ENCODE measurements around the gene TOMM40. TPM values are rescaled to one million over a fixed set of nuclear protein-coding genes. Genes with fewer than 3 reads are reported as not detected.
A peak's percentile ranks its signal among the peaks of the same experiment; 100 is the strongest.
"Not testable (repeated sequence)": the region's sequence is repeated elsewhere in the genome, so short reads cannot be mapped to it uniquely, and the experiment has no call there.

Gene TOMM40
- total RNA-seq, 2 experiments from 2014 or later = 46.6 to 47.4 TPM

- peaks cover 4% of the 10 kb centered on the region for H3K4me1 Mint-ChIP-seq
- H3K9me3 Mint-ChIP-seq = no peaks in the 10 kb centered on the region
- DNase-seq = no peak
- ChIA-PET CTCF (no interaction called here), POLR2A (no interaction called here)
- no peak overlapping the region for H3K4me3 Mint-ChIP-seq
- no peaks in the 10 kb centered on the region for H3K27me3 Mint-ChIP-seq
- H3K27ac Mint-ChIP-seq = no peak overlapping the region
- no peaks in the 10 kb centered on the region for H3K36me3 Mint-ChIP-seq (ENCODE audit: low read depth)
Measured at GRCh38 chr19:44878120-44878865, 12.8 kb upstream of the TOMM40 start.

GRCh38 chr19:44879309-44880065, 11.6 kb upstream of the TOMM40 start:
- DNase-seq = no peak
- H3K9me3 Mint-ChIP-seq = no peaks in the 10 kb centered on the region

GRCh38 chr19:44882063-44882462, 9.0 kb upstream of the TOMM40 start:
- no peaks in the 10 kb centered on the region for H3K36me3 Mint-ChIP-seq (ENCODE audit: low read depth)
- ChIA-PET POLR2A (no interaction called here), CTCF (no interaction called here)
- H3K4me1 Mint-ChIP-seq = peaks cover 3% of the 10 kb centered on the region
- no peaks in the 10 kb centered on the region for H3K27me3 Mint-ChIP-seq
- DNase-seq = no peak
- H3K4me3 Mint-ChIP-seq = no peak overlapping the region
- no peaks in the 10 kb centered on the region for H3K9me3 Mint-ChIP-seq
- H3K27ac Mint-ChIP-seq = no peak overlapping the region

More at GRCh38 chr19:44879309-44880065, 11.6 kb upstream of the TOMM40 start:
- POLR2A ChIA-PET = no interaction called here
- Mint-ChIP-seq H3K27me3 (no peaks in the 10 kb centered on the region), H3K4me1 (peaks cover 4% of the 10 kb centered on the region), H3K36me3 (ENCODE audit: low read depth) (no peaks in the 10 kb centered on the region), H3K27ac (no peak overlapping the region), H3K4me3 (no peak overlapping the region)
- CTCF ChIA-PET = no interaction called here

GRCh38 chr19:44882619-44883397, 8.2 kb upstream of the TOMM40 start:
- H3K36me3 Mint-ChIP-seq (ENCODE audit: low read depth); CTCF ChIA-PET; H3K9me3 Mint-ChIP-seq; POLR2A ChIA-PET; DNase-seq; H3K4me3 Mint-ChIP-seq; H3K27ac Mint-ChIP-seq; H3K27me3 Mint-ChIP-seq; H3K4me1 Mint-ChIP-seq: not testable (repeated sequence)

GRCh38 chr19:44883922-44884321, 7.1 kb upstream of the TOMM40 start:
- ChIA-PET POLR2A (no interaction called here), CTCF (interaction anchor here (1.0 kb wide), 1 partner anchor 20 kb away, joined by 3 read pairs; no protein-coding TSS in a partner anchor)
- Mint-ChIP-seq H3K36me3 (ENCODE audit: low read depth) (no peaks in the 10 kb centered on the region), H3K9me3 (no peaks in the 10 kb centered on the region), H3K4me1 (peaks cover under 1% of the 10 kb centered on the region), H3K4me3 (no peak overlapping the region), H3K27me3 (no peaks in the 10 kb centered on the region), H3K27ac (no peak overlapping the region)
- DNase-seq = no peak

- POLR2A ChIA-PET = no interaction called here
- Mint-ChIP-seq H3K36me3 (ENCODE audit: low read depth) (no peaks in the 10 kb centered on the region), H3K4me1 (peaks cover 3% of the 10 kb centered on the region), H3K27ac (no peak overlapping the region), H3K27me3 (no peaks in the 10 kb centered on the region), H3K4me3 (no peak overlapping the region), H3K9me3 (peaks cover 2% of the 10 kb centered on the region)
- CTCF ChIA-PET = interaction anchor here (1.0 kb wide), 1 partner anchor 20 kb away, joined by 3 read pairs; no protein-coding TSS in a partner anchor
- no peak for DNase-seq
Measured at GRCh38 chr19:44884566-44884965, 6.5 kb upstream of the TOMM40 start.

- ChIA-PET CTCF (no interaction called here), POLR2A (no interaction called here)
- no peak for DNase-seq
- H3K27ac Mint-ChIP-seq = no peak overlapping the region
- H3K9me3 Mint-ChIP-seq = peaks cover 5% of the 10 kb centered on the region
- H3K4me1 Mint-ChIP-seq = peaks cover 9% of the 10 kb centered on the region
- peaks cover 3% of the 10 kb centered on the region for H3K36me3 Mint-ChIP-seq (ENCODE audit: low read depth)
- H3K27me3 Mint-ChIP-seq = no peaks in the 10 kb centered on the region
- H3K4me3 Mint-ChIP-seq = no peak overlapping the region
Measured at GRCh38 chr19:44886141-44886540, 4.9 kb upstream of the TOMM40 start.

- CTCF ChIA-PET = no interaction called here
- Mint-ChIP-seq H3K27me3 (no peaks in the 10 kb centered on the region), H3K27ac (no peak overlapping the region), H3K4me1 (peaks cover 20% of the 10 kb centered on the region), H3K9me3 (peaks cover 5% of the 10 kb centered on the region), H3K36me3 (ENCODE audit: low read depth) (peaks cover 12% of the 10 kb centered on the region), H3K4me3 (no peak overlapping the region)
- DNase-seq = no peak
- POLR2A ChIA-PET = no interaction called here
Measured at GRCh38 chr19:44887648-44888047, 3.4 kb upstream of the TOMM40 start.

GRCh38 chr19:44888335-44888734, 2.7 kb upstream of the TOMM40 start:
- H3K27ac Mint-ChIP-seq, POLR2A ChIA-PET: not testable (repeated sequence)

GRCh38 chr19:44889830-44890365, 1.2 kb upstream of the TOMM40 start:
- H3K27me3 Mint-ChIP-seq = no peaks in the 10 kb centered on the region
- ChIA-PET CTCF (interaction anchor here (0.5 to 1.9 kb wide), 9 partner anchors 14 to 319 kb away, joined by 3 to 9 read pairs (median 3); partner anchors contain the start of gene NECTIN2), POLR2A (interaction anchor here (0.7 to 1.4 kb wide), 9 partner anchors 15 to 481 kb away, joined by 3 to 8 read pairs (median 4); partner anchors contain the start of gene PPP1R37)
- H3K4me3 Mint-ChIP-seq = peak overlapping the region; percentile 80
- no peak for DNase-seq
- H3K36me3 Mint-ChIP-seq (ENCODE audit: low read depth) = peaks cover 29% of the 10 kb centered on the region
- H3K9me3 Mint-ChIP-seq = peaks cover 5% of the 10 kb centered on the region
- H3K27ac Mint-ChIP-seq = peak overlapping the region; percentile 93
- peaks cover 28% of the 10 kb centered on the region for H3K4me1 Mint-ChIP-seq

More at GRCh38 chr19:44888335-44888734, 2.7 kb upstream of the TOMM40 start:
- H3K9me3 Mint-ChIP-seq, CTCF ChIA-PET, H3K4me3 Mint-ChIP-seq, H3K27me3 Mint-ChIP-seq, DNase-seq: not testable (repeated sequence)
- H3K4me1 Mint-ChIP-seq = peaks cover 27% of the 10 kb centered on the region
- peaks cover 18% of the 10 kb centered on the region for H3K36me3 Mint-ChIP-seq (ENCODE audit: low read depth)

GRCh38 chr19:44890366-44891015, 563 bp upstream of the TOMM40 start:
- POLR2A ChIA-PET = interaction anchor here (0.7 to 1.4 kb wide), 9 partner anchors 14 to 481 kb away, joined by 3 to 8 read pairs (median 4); partner anchors contain the start of gene PPP1R37

GRCh38 chr19:44892932-44893331, 1.9 kb downstream of the TOMM40 start:
- DNase-seq = no peak
- no peak overlapping the region for H3K27ac Mint-ChIP-seq
- H3K9me3 Mint-ChIP-seq = peaks cover 5% of the 10 kb centered on the region
- H3K4me1 Mint-ChIP-seq = peaks cover 31% of the 10 kb centered on the region
- ChIA-PET POLR2A (interaction anchor here (1.3 kb wide), 1 partner anchor 9 kb away, joined by 4 read pairs; no protein-coding TSS in a partner anchor), CTCF (interaction anchor here (0.7 to 1.3 kb wide), 2 partner anchors 11 to 13 kb away, joined by 3 read pairs; partner anchors contain the start of gene APOE)
- peak overlapping the region; percentile 86 for H3K4me3 Mint-ChIP-seq
- H3K27me3 Mint-ChIP-seq = no peaks in the 10 kb centered on the region
- H3K36me3 Mint-ChIP-seq (ENCODE audit: low read depth) = peaks cover 47% of the 10 kb centered on the region

More at GRCh38 chr19:44890366-44891015, 563 bp upstream of the TOMM40 start:
- H3K4me1 Mint-ChIP-seq = peaks cover 28% of the 10 kb centered on the region
- DNase-seq = peak; percentile 100
- H3K9me3 Mint-ChIP-seq = peaks cover 5% of the 10 kb centered on the region
- peaks cover 32% of the 10 kb centered on the region for H3K36me3 Mint-ChIP-seq (ENCODE audit: low read depth)
- no peaks in the 10 kb centered on the region for H3K27me3 Mint-ChIP-seq
- peak overlapping the region; percentile 93 for H3K27ac Mint-ChIP-seq
- peak overlapping the region; percentile 80 for H3K4me3 Mint-ChIP-seq
- CTCF ChIA-PET = interaction anchor here (0.9 to 1.9 kb wide), 8 partner anchors 13 to 320 kb away, joined by 3 to 9 read pairs (median 4); partner anchors contain the start of gene NECTIN2

Data from activated CD4-positive, alpha-beta memory T cell treated with anti-CD3 and anti-CD28 coated beads, Interleukin-2, amount 10 ng/mL, durations not matched to agents 7 days and 5 days (primary cell).